AML-193 (cell line): Measurements from ENCODE around the gene TPM1.
A peak's percentile ranks its signal among the peaks of the same experiment; 100 is the strongest.

Experiments
- DNase-seq, 2 experiments: peaks; one replicate each; lab custom pipeline; 2025; lab: John Stamatoyannopoulos, UW

TPM1 gene

GRCh38 chr15:63075015-63075983 lies 32.8 kb downstream of the TPM1 start:
- DNase-seq: no peak

GRCh38 chr15:63075984-63076713 lies 33.6 kb downstream of the TPM1 start:
- no peak for DNase-seq

- DNase-seq: no peak
Measured at GRCh38 chr15:63076714-63077046, 34.1 kb downstream of the TPM1 start.

- DNase-seq: no peak
Measured at GRCh38 chr15:63077952-63078351, 35.4 kb downstream of the TPM1 start.

- DNase-seq: no peak
Measured at GRCh38 chr15:63079947-63080626, 37.5 kb downstream of the TPM1 start.

GRCh38 chr15:63080634-63081250 lies 38.2 kb downstream of the TPM1 start:
- no peak for DNase-seq

GRCh38 chr15:63082366-63082765 lies 39.8 kb downstream of the TPM1 start:
- no peak for DNase-seq

GRCh38 chr15:63083044-63083443 lies 40.5 kb downstream of the TPM1 start:
- no peak for DNase-seq

- DNase-seq: no peak
Measured at GRCh38 chr15:63083541-63083940, 41.0 kb downstream of the TPM1 start.

- DNase-seq: no peak
Measured at GRCh38 chr15:63084806-63085205, 42.3 kb downstream of the TPM1 start.

GRCh38 chr15:63085289-63085688 lies 42.7 kb downstream of the TPM1 start:
- no peak for DNase-seq

- no peak for DNase-seq
Measured at GRCh38 chr15:63086271-63086670, 43.7 kb downstream of the TPM1 start.

GRCh38 chr15:63086947-63087346 lies 44.4 kb downstream of the TPM1 start:
- no peak for DNase-seq

- no peak for DNase-seq
Measured at GRCh38 chr15:63088533-63089245, 46.1 kb downstream of the TPM1 start.

- DNase-seq: no peak
Measured at GRCh38 chr15:63089260-63090043, 46.9 kb downstream of the TPM1 start.

- DNase-seq: no peak
Measured at GRCh38 chr15:63090472-63090871, 47.9 kb downstream of the TPM1 start.

- no peak for DNase-seq
Measured at GRCh38 chr15:63090887-63091286, 48.3 kb downstream of the TPM1 start.

GRCh38 chr15:63091679-63092446 lies 49.3 kb downstream of the TPM1 start:
- DNase-seq: no peak

- peak; percentile 60 to 68 for DNase-seq
Measured at GRCh38 chr15:63093486-63094205, 51.1 kb downstream of the TPM1 start.
